Adrenal gland (tissue), 5 donors: ENCODE measurements around the gene RASSF8.
A peak's percentile ranks its signal among the peaks of the same experiment; 100 is the strongest.

Source experiments
- POLR2A ChIP-seq, 2 donors: fragments of 450-650 bp; IDR thresholded peaks; one replicate each; pipeline ENCODE4 v1.6.1; 2017; ENCODE audit warnings: antibody characterized with exemption in 2 of 2, mild to moderate bottlenecking in 2 of 2, moderate library complexity in 1 of 2
- TF ChIP-seq, protein P1 (sequence below), 6 experiments: fragments of 450-650 bp in 4 of 6; fragments of 200-600 bp in 2 of 6; sonication (generic) in 1 of 6; IDR thresholded peaks; 1 replicate in 5 of 6; 2 replicates in 1 of 6; pipeline versions ENCODE4 v1.5.1 to v1.8.0; 2016 to 2021; ENCODE audit warnings: antibody characterized with exemption in 6 of 6, mild to moderate bottlenecking in 2 of 6, moderate library complexity in 1 of 6
- donor health status: DM: no; HTN: no; CAD: no.

DNA sequence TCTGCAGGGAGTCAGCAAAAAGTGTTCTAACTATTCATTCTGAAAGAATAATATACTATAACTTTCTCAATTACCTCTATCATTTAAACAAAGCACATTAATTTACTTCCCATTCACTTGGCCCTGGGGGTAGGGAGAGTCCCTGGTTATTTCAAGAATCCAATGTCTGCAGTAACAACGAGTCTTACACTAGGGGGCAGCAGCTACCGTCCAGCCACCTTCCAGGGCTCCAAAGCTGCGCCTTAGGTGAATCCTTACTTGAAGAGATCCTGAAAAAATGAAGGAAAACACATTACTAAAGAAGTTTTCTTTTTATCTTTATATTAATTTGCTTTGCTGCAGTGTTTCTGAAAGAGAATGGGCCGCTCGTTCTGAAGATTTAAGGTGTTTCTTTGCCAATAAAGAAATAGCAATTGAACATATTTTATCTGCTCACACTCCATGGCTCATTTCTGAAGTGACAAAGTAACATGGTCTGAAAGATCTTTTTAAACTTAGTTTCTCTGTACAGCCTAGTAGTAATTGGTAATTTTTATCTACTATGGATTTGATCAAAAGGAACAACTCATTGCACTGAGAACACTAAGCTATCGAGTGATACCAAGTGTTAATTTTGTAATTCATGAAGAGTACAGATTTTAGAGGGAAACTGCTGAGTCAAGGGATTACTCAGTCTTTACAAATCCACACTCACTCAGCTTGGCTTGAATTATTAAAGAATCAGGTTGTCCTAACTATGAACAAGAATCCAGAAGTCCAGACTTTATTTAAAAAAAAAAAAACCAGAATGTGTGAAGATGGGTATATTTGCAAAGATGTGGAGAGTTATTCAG is 138.8 kb downstream of the RASSF8 start:
- TF ChIP-seq, protein P1, sequence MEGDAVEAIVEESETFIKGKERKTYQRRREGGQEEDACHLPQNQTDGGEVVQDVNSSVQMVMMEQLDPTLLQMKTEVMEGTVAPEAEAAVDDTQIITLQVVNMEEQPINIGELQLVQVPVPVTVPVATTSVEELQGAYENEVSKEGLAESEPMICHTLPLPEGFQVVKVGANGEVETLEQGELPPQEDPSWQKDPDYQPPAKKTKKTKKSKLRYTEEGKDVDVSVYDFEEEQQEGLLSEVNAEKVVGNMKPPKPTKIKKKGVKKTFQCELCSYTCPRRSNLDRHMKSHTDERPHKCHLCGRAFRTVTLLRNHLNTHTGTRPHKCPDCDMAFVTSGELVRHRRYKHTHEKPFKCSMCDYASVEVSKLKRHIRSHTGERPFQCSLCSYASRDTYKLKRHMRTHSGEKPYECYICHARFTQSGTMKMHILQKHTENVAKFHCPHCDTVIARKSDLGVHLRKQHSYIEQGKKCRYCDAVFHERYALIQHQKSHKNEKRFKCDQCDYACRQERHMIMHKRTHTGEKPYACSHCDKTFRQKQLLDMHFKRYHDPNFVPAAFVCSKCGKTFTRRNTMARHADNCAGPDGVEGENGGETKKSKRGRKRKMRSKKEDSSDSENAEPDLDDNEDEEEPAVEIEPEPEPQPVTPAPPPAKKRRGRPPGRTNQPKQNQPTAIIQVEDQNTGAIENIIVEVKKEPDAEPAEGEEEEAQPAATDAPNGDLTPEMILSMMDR (IDR thresholded peaks at IDR 0.05) = peak; percentile 88 to 98 (median 90)
- TF ChIP-seq POLR2A (IDR thresholded peaks at IDR 0.05) = no peak
